ENCODE results near the gene FKBP15.
"Not testable (repeated sequence)": the region's sequence is repeated elsewhere in the genome, so short reads cannot be mapped to it uniquely, and the experiment has no call there.

FKBP15 gene

DNA sequence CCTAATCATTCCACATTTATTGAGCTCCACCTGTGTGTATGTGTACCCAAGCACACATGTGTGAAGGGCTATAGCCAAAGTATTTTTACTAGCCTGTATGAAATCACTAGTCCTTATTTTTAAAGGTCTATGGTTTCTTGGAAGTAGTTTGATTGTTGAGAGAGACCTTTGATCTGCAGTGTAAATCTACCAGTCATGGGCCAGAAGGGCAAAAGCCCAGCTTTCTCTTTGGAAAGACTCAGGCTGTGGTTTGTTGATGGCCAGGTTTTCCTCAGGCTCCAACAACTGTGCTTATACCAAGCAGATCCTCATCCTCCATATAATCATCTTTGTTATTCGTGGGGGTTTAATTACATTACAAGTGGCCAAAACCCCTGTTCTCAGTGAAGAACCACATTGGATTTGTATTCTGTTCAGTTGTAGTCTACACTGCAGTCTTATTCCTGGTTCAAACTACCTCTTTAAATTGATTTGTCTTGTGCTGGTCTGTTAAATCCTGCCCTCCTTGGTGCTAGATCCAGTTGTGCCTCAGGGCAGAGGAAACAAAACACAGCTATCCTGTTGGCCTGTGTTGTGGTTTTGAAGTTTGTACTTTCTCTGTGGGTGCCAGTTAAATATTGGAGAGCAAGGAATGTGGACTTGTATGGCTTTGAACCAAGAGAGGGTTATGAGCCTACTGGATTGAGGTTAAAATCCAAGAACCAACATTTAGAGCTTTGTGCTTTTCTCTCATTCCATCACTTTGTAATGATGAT lies 41.0 kb upstream of the FKBP15 start:
- no peak overlapping the region for H3K4me3 ChIP-seq (ENCODE audit: low read length)
- TF ChIP-seq, protein P1, sequence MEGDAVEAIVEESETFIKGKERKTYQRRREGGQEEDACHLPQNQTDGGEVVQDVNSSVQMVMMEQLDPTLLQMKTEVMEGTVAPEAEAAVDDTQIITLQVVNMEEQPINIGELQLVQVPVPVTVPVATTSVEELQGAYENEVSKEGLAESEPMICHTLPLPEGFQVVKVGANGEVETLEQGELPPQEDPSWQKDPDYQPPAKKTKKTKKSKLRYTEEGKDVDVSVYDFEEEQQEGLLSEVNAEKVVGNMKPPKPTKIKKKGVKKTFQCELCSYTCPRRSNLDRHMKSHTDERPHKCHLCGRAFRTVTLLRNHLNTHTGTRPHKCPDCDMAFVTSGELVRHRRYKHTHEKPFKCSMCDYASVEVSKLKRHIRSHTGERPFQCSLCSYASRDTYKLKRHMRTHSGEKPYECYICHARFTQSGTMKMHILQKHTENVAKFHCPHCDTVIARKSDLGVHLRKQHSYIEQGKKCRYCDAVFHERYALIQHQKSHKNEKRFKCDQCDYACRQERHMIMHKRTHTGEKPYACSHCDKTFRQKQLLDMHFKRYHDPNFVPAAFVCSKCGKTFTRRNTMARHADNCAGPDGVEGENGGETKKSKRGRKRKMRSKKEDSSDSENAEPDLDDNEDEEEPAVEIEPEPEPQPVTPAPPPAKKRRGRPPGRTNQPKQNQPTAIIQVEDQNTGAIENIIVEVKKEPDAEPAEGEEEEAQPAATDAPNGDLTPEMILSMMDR (conservative IDR thresholded peaks at IDR 0.05; ENCODE audit: low read depth, low read length): no peak
- DNase-seq (ENCODE audit: low read depth): no peak

DNA sequence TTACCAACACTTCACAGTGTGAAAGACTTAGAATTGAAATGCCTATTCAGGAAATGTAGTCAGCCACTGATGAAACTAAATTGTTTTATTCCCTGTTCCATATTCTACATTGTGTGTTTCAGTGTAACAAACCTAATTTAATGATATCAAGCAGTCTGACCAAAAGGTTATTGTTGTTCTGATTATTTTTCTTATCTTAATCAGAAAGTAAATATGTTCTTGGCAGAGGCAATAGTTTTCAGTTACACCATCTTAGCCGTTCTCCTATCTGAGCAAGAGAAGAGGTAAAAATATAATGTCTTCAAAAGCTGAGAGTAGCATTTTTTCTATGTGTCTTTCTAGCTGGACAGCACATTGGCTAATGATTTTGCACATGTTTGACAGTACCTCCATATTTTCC lies 37.2 kb upstream of the FKBP15 start:
- DNase-seq (ENCODE audit: low read depth): no peak
- H3K4me3 ChIP-seq (ENCODE audit: low read length): no peak overlapping the region
- TF ChIP-seq, protein P1 (conservative IDR thresholded peaks at IDR 0.05; ENCODE audit: low read depth, low read length): no peak

DNA sequence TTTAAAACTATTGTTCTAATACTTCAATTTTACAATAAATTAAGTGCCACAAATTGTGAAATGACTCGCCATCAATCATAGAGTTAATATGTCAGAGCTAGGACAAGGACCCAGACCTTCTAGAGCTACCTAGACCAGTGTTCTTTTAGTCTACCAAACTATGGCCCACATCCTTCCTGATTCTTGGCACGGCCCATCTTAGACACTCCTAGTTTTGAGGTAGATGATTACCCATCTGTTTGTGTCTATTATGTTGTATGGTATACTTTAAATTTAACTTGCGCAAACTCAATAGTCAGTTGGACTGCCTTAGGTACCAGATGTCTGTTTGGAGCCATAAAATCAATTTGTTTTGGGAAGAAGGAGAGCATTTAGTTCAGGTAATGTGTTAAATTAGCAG lies 36.8 kb upstream of the FKBP15 start:
- no peak overlapping the region for H3K4me3 ChIP-seq (ENCODE audit: low read length)
- DNase-seq (ENCODE audit: low read depth): no peak
- TF ChIP-seq, protein P1 (conservative IDR thresholded peaks at IDR 0.05; ENCODE audit: low read depth, low read length): no peak

DNA sequence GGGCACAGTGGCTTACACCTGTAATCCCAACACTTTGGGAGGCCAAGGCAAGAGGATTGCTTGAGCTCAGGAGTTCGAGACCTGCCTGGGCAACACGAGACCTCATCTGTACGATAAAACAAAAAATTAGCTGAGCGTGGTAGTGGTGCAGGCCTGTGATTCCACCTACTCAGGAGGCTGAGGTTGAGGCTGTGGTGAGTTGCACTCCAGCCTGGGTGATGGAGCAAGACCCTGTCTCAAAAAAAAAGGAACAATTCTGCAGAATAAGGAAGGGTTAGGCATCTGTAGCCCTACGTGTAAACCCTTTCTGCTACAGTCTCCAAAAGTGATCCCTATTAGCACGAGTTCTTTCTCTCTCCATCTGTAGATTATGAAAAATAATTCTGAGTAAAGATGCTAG lies 34.4 kb upstream of the FKBP15 start:
- TF ChIP-seq, protein P1 (conservative IDR thresholded peaks at IDR 0.05; ENCODE audit: low read depth, low read length): no peak
- H3K4me3 ChIP-seq (ENCODE audit: low read length): no peak overlapping the region
- no peak for DNase-seq (ENCODE audit: low read depth)

DNA sequence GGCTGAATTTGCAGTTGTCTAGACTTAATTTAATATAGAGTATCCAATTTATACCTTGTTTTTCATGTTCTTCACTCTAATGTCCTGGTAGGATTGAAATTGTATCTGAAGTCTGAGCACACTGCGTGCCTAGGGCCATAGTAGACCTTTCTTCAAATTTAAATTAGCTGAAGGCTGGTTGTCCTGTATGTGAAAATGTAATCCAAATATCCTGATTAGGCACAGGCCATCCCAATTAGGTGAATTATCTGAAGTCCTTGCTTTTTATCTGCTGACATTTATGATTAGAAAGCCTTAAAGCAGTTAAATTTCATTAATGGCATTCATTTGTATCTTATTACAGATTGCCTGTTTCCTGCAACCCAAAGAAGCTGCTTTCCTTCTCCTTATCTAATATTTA lies 33.9 kb upstream of the FKBP15 start:
- no peak overlapping the region for H3K4me3 ChIP-seq (ENCODE audit: low read length)
- TF ChIP-seq, protein P1 (conservative IDR thresholded peaks at IDR 0.05; ENCODE audit: low read depth, low read length): no peak

DNA sequence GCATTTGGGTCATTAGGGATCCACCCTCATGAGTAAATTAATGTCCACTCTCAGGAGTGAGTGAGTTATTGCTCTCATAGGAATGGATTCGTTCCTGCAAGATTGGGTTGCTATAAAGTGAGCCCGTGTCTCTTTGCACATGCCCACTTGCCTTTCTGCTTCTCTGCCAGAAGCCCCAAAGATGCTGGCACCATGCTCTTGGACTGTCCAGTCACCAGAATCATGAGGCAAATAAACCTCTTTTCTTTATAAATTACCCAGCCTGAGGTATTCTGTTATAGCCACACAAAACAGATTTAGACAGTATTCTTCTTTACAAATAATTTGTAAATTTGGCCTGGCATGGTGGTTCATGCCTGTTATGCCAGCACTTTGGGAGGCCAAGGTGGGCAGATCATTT lies 29.7 kb upstream of the FKBP15 start:
- TF ChIP-seq, protein P1 (conservative IDR thresholded peaks at IDR 0.05; ENCODE audit: low read depth, low read length): no peak
- no peak overlapping the region for H3K4me3 ChIP-seq (ENCODE audit: low read length)
- DNase-seq (ENCODE audit: low read depth): no peak

More for the DNA sequence above, 33.9 kb upstream of the FKBP15 start:
- no peak for DNase-seq (ENCODE audit: low read depth)

DNA sequence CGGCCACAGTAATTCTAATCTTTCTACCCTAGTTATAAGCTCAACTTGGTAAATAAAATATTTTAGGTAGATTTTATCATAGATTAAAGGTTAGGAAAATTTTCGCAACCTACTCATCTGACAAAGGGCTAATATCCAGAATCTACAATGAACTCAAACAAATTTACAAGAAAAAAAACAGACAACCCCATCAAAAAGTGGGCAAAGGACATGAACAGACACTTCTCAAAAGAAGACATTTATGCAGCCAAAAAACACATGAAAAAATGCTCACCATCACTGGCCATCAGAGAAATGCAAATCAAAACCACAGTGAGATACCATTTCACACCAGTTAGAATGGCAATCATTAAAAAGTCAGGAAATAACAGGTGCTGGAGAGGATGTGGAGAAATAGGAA lies 28.6 kb upstream of the FKBP15 start:
- H3K4me3 ChIP-seq (ENCODE audit: low read length); DNase-seq (ENCODE audit: low read depth): not testable (repeated sequence)
